ENCODE data around the gene QPRT. TPM values are rescaled to one million over a fixed set of nuclear protein-coding genes. Genes with fewer than 3 reads are reported as not detected.

QPRT gene
- total and polyA plus RNA-seq, 4 donors, result 79.4 to 143 (median 100) TPM

- H3K36me3 ChIP-seq (ENCODE audit: control insufficient read depth in 4 of 4, insufficient read depth in 3 of 4, low read depth in 1 of 4, low read length in 3 of 4), result peaks cover 0 to 2% (median under 1%) of the 10 kb centered on the region in 4 donors
- no peak overlapping the region for H3K4me3 ChIP-seq (ENCODE audit: low read depth in 1 of 3, low read length in 3 of 3)
- H3K27ac ChIP-seq (ENCODE audit: low read depth in 1 of 2, low read length in 2 of 2), result no peak overlapping the region
- 65% methylated on average over 11 of the region's 11 CpGs for WGBS
- DNase-seq (ENCODE audit: low spot score), result no peak
- H3K4me1 ChIP-seq (ENCODE audit: control insufficient read depth in 4 of 4, insufficient read depth in 4 of 4, low read length in 3 of 4), result peaks cover 0 to 7% (median 4%) of the 10 kb centered on the region in 4 donors
- H3K9ac ChIP-seq (ENCODE audit: low read depth in 1 of 2, low read length in 2 of 2), result no peak overlapping the region
- H3K27me3 ChIP-seq (ENCODE audit: control insufficient read depth in 4 of 4, insufficient read depth in 4 of 4, low read length in 3 of 4), result no peaks in the 10 kb centered on the region
- no peak for TF ChIP-seq ATF3 (IDR thresholded peaks at IDR 0.05)
- no peak for TF ChIP-seq YY1 (IDR thresholded peaks at IDR 0.05)
- no peak for TF ChIP-seq NR2F2 (IDR thresholded peaks at IDR 0.05)
- TF ChIP-seq, protein P1, sequence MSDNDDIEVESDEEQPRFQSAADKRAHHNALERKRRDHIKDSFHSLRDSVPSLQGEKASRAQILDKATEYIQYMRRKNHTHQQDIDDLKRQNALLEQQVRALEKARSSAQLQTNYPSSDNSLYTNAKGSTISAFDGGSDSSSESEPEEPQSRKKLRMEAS (IDR thresholded peaks at IDR 0.05), result no peak
- no peak for TF ChIP-seq EGR1 (IDR thresholded peaks at IDR 0.05; ENCODE audit: low read depth in 2 of 2)
- TF ChIP-seq FOXA2 (IDR thresholded peaks at IDR 0.05), result no peak
- TF ChIP-seq GABPA (IDR thresholded peaks at IDR 0.05 in 1 of 2, conservative IDR thresholded peaks at IDR 0.05 in 1 of 2), result no peak
- TF ChIP-seq RAD21 (IDR thresholded peaks at IDR 0.05), result no peak
- no peaks in the 10 kb centered on the region for H3K9me3 ChIP-seq (ENCODE audit: control insufficient read depth in 4 of 4, low read length in 3 of 4)
Measured at GRCh38 chr16:29699324-29700219, 20.6 kb downstream of the QPRT start.

GRCh38 chr16:29700253-29700987 is 21.4 kb downstream of the QPRT start:
- Histone ChIP-seq H3K9ac (ENCODE audit: low read depth in 1 of 2, low read length in 2 of 2) (no peak overlapping the region), H3K36me3 (ENCODE audit: control insufficient read depth in 4 of 4, insufficient read depth in 3 of 4, low read depth in 1 of 4, low read length in 3 of 4) (peaks cover 0 to 2% (median under 1%) of the 10 kb centered on the region in 4 donors), H3K4me3 (ENCODE audit: low read depth in 1 of 3, low read length in 3 of 3) (no peak overlapping the region), H3K27me3 (ENCODE audit: control insufficient read depth in 4 of 4, insufficient read depth in 4 of 4, low read length in 3 of 4) (no peaks in the 10 kb centered on the region), H3K27ac (ENCODE audit: low read depth in 1 of 2, low read length in 2 of 2) (no peak overlapping the region), H3K4me1 (ENCODE audit: control insufficient read depth in 4 of 4, insufficient read depth in 4 of 4, low read length in 3 of 4) (peaks cover 0 to 3% (median 0%) of the 10 kb centered on the region in 4 donors), H3K9me3 (ENCODE audit: control insufficient read depth in 4 of 4, low read length in 3 of 4) (no peaks in the 10 kb centered on the region)
- peak; percentile 76 for DNase-seq (ENCODE audit: low spot score)
- TF ChIP-seq RAD21 (IDR thresholded peaks at IDR 0.05), result peak; percentile 86 to 89
- TF ChIP-seq REST (IDR thresholded peaks at IDR 0.05), result no peak
- TF ChIP-seq EGR1 (IDR thresholded peaks at IDR 0.05; ENCODE audit: low read depth in 2 of 2), result no peak
- peak; percentile 94 for TF ChIP-seq CTCF (IDR thresholded peaks at IDR 0.05; ENCODE audit: low read depth, low read length, missing input control)
- 14% methylated on average over 14 of the region's 14 CpGs for WGBS

Measured in liver (tissue), 9 donors.